Progenitor cell of endocrine pancreas (in vitro differentiated cells): ENCODE results near the gene RHOH. TPM values are rescaled to one million over a fixed set of nuclear protein-coding genes. Genes with fewer than 3 reads are reported as not detected.
"Not testable (repeated sequence)": the region's sequence is repeated elsewhere in the genome, so short reads cannot be mapped to it uniquely, and the experiment has no call there.

Experiments
- DNase-seq: peaks from one replicate; pipeline ENCODE4 v3.0.0; 2021; ENCODE audit warnings: low spot score; ENCODE audit not compliant: unreplicated experiment
- H3K27ac Mint-ChIP-seq: 2 replicates; pipeline ENCODE4 v1.8.0; 2021; ENCODE audit warnings: mild to moderate bottlenecking, moderate library complexity, mixed read lengths
- H3K27me3 Mint-ChIP-seq: 2 replicates; pipeline ENCODE4 v1.8.0; 2021; ENCODE audit warnings: mixed read lengths
- H3K36me3 Mint-ChIP-seq: 2 replicates; pipeline ENCODE4 v1.8.0; 2022; ENCODE audit warnings: mixed read lengths; ENCODE audit not compliant: insufficient read depth
- H3K4me1 Mint-ChIP-seq: 2 replicates; pipeline ENCODE4 v1.8.0; 2021; ENCODE audit warnings: low read depth, mixed read lengths
- H3K4me3 Mint-ChIP-seq: 2 replicates; pipeline ENCODE4 v1.8.0; 2021; ENCODE audit warnings: low read depth, mild to moderate bottlenecking, moderate library complexity, mixed read lengths
- H3K9me3 Mint-ChIP-seq: 2 replicates; pipeline ENCODE4 v1.8.0; 2021; ENCODE audit warnings: low read depth, mixed read lengths
- CTCF ChIP-seq: fragments of 200-600 bp; sonication (generic); IDR thresholded peaks from one replicate; pipeline ENCODE4 v1.5.0; 2021; ENCODE audit warnings: antibody characterized with exemption, mild to moderate bottlenecking; ENCODE audit not compliant: unreplicated experiment
- long read RNA-seq: library from polyadenylated mRNA; unstranded; transcript quantifications from one replicate; pipeline ENCODE4 v2.0.0, GENCODE V29; 2020
- total RNA-seq: library from RNA; stranded (reverse); gene quantifications from 2 replicates; pipeline ENCODE4 v1.2.1, GENCODE V29; 2021

Gene RHOH
- 4.5 and 5.5 TPM in 2 replicates for total RNA-seq
- long read RNA-seq, full-length matches to known transcripts: 37 of 38 reads
- long read RNA-seq, partial matches to known transcripts: 0 of 38 reads
- long read RNA-seq, other reads (novel, unspliced or antisense): 1 of 38 reads

GRCh38 chr4:40196724-40197281 lies at the start of gene RHOH:
TSS of gene RHOH (plus strand) at chr4:40197031. CDS start at chr4:40243387, 46,356 bp downstream.
- Mint-ChIP-seq H3K4me1 (peaks cover 32% of the 10 kb centered on the region), H3K4me3 (peak within 1 kb of the TSS; percentile 66), H3K27ac (peak within 1 kb of the TSS; percentile 81), H3K36me3 (no peaks in the 10 kb centered on the region), H3K9me3 (no peaks in the 10 kb centered on the region), H3K27me3 (no peaks in the 10 kb centered on the region)
- no peak for DNase-seq
- TF ChIP-seq CTCF: no peak

GRCh38 chr4:40147490-40147889 lies 49.3 kb upstream of the RHOH start:
- peaks cover 16% of the 10 kb centered on the region for H3K9me3 Mint-ChIP-seq
- not testable (repeated sequence) for DNase-seq, H3K27me3 Mint-ChIP-seq, H3K27ac Mint-ChIP-seq, H3K4me3 Mint-ChIP-seq, H3K4me1 Mint-ChIP-seq
- peaks cover 62% of the 10 kb centered on the region for H3K36me3 Mint-ChIP-seq

GRCh38 chr4:40149960-40150385 lies 46.9 kb upstream of the RHOH start:
- H3K4me1 Mint-ChIP-seq: peaks cover 2% of the 10 kb centered on the region
- DNase-seq: no peak
- H3K4me3 Mint-ChIP-seq: no peak overlapping the region
- H3K9me3 Mint-ChIP-seq: peaks cover 16% of the 10 kb centered on the region
- H3K27me3 Mint-ChIP-seq: no peaks in the 10 kb centered on the region
- peak overlapping the region; percentile 80 for H3K27ac Mint-ChIP-seq
- TF ChIP-seq CTCF: peak; percentile 68
- H3K36me3 Mint-ChIP-seq: peaks cover 42% of the 10 kb centered on the region

- Mint-ChIP-seq H3K9me3 (peaks cover 16% of the 10 kb centered on the region), H3K27ac (no peak overlapping the region), H3K4me1 (peaks cover 2% of the 10 kb centered on the region), H3K36me3 (peaks cover 35% of the 10 kb centered on the region), H3K27me3 (no peaks in the 10 kb centered on the region), H3K4me3 (no peak overlapping the region)
- no peak for TF ChIP-seq CTCF
- DNase-seq: no peak
Observed at GRCh38 chr4:40150932-40151331, 45.9 kb upstream of the RHOH start.

- H3K4me3 Mint-ChIP-seq: no peak overlapping the region
- H3K9me3 Mint-ChIP-seq: peaks cover 10% of the 10 kb centered on the region
- no peak for DNase-seq
- H3K27me3 Mint-ChIP-seq: no peaks in the 10 kb centered on the region
- peaks cover 26% of the 10 kb centered on the region for H3K36me3 Mint-ChIP-seq
- peaks cover 2% of the 10 kb centered on the region for H3K4me1 Mint-ChIP-seq
- TF ChIP-seq CTCF: no peak
- H3K27ac Mint-ChIP-seq: no peak overlapping the region
Observed at GRCh38 chr4:40152637-40153036, 44.2 kb upstream of the RHOH start.

- DNase-seq: no peak
- H3K27ac Mint-ChIP-seq: no peak overlapping the region
- no peak for TF ChIP-seq CTCF
- H3K4me1 Mint-ChIP-seq: peaks cover 2% of the 10 kb centered on the region
- H3K27me3 Mint-ChIP-seq: no peaks in the 10 kb centered on the region
- H3K36me3 Mint-ChIP-seq: peaks cover 18% of the 10 kb centered on the region
- H3K4me3 Mint-ChIP-seq: no peak overlapping the region
- H3K9me3 Mint-ChIP-seq: no peaks in the 10 kb centered on the region
Observed at GRCh38 chr4:40157436-40157835, 39.4 kb upstream of the RHOH start.
